Activated CD4-positive, CD25-positive, alpha-beta regulatory T cell treated with anti-CD3 and anti-CD28 coated beads, Interleukin-2, amount 50 U/mL, for 24 hours (primary cell): ENCODE data around the gene CPNE9.
"Not testable (repeated sequence)": the region's sequence is repeated elsewhere in the genome, so short reads cannot be mapped to it uniquely, and the experiment has no call there.

Experiments used
- ATAC-seq, 2 donors: fragments of 150-1000 bp; cut with Tn5 transposase; one replicate each; pipeline ENCODE4 v1.10.0; 2021; ENCODE audit warnings: mild to moderate bottlenecking in 1 of 2, moderate library complexity in 1 of 2

CPNE9 gene

DNA sequence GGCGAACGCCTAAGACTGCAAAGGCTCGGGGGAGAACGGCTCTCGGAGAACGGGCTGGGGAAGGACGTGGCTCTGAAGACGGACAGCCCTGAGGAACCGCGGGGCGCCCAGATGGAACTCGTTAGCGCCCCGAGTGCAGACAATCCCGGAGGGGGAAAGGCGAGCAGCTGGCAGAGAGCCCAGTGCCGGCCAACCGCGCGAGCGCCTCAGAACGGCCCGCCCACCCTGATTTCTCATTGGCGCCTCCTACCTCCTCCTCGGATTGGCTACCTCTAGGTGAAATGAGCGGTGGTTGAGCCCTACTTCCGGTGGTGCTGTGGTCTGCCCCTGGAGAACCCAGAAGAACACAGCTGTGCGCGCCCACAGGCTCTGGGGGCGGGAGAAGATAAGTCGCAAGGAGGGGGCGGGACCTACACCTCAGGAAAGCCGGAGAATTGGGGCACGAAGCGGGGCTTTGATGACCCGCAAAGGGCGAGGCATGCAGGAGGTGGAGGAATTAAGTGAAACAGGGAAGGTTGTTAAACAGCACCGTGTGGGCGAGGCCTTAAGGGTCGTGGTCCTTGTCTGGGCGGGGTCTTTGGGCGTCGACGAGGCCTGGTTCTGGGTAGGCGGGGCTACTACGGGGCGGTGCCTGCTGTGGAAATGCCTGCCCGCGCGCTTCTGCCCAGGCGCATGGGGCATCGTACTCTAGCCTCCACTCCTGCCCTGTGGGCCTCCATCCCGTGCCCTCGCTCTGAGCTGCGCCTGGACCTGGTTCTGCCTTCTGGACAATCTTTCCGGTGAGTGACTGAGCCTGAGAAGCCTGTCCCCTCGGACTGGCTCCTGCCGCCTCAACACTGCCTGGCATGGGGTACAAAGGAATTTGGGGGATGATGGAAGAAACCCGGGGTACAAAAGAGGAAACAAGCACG, 46.3 kb downstream of the CPNE9 start, which contains the start of gene OGG1:
TSS of gene OGG1 (plus strand) at position 308 of the 911 bp plus-strand sequence. CDS start at position 643, 335 bp downstream.
- ATAC-seq, result peak; percentile 98 to 99

DNA sequence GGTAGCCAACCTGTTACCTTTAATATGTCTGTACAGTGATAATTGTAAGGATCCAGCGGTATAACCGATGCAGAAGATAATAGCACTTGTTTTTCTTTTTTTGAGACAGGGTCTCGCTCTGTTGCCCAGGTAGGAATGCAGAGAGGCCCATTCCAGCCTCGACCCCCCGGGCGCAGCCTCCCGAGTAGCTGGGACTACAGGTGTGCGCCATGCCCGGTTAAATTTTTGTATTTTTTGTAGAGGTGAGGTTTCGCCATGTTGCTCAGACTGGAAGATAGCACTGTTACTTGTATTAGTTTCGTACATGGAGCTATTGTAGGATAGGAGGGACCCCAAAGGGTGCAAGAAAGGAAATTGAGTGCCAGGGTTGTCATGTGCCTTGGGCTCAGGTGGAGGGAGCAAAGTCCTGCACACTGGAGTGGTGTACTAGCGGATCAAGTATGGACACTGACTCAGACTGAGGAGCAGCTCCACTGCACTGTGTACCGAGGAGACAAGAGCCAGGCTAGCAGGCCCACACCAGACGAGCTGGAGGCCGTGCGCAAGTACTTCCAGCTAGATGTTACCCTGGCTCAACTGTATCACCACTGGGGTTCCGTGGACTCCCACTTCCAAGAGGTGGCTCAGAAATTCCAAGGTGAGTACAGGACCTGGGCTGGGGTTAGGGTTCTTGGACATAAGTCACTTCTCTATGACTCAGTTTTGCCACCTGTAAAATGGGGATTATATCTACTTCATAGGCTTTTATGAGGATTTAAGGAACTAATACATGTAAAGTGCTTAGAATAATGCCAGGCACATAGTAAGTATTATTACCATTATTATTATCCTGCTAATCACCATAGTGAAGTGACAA, 47.2 kb downstream of the CPNE9 start:
- no peak for ATAC-seq

DNA sequence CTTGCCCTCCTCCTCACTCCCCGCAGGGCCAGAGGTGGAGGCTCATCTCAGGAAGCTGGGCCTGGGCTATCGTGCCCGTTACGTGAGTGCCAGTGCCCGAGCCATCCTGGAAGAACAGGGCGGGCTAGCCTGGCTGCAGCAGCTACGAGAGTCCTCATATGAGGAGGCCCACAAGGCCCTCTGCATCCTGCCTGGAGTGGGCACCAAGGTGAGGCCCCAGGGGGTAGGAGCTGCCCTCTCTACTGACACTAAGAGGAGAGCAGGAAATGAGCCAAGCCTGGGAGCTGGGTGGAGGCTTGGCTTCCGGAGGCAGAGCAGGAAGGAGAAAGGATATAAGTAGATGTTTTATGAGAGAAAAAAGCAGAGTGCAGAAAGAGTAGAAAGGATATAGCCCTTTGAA, 51.0 kb downstream of the CPNE9 start:
- ATAC-seq, result no peak

DNA sequence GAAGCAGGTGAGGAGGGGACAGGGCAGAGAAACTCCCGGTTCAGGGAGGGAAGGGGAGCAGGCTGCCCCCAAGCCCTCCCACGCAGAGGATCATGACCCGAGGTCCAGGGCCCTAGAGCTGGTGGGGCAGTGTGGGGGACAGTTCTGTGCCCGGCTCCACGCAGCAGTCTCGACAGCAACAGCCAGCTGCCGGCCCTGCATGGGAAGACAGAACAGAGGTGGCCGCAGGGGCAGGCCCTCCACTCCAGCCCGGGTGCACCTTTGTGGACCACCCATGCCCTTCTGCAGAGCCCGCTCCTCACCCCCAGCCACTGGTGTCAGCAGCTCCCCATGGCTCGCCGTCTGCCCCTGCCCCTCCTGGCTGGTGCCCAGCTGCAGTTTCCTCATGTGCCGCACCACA, 53.8 kb downstream of the CPNE9 start:
- no peak for ATAC-seq

DNA sequence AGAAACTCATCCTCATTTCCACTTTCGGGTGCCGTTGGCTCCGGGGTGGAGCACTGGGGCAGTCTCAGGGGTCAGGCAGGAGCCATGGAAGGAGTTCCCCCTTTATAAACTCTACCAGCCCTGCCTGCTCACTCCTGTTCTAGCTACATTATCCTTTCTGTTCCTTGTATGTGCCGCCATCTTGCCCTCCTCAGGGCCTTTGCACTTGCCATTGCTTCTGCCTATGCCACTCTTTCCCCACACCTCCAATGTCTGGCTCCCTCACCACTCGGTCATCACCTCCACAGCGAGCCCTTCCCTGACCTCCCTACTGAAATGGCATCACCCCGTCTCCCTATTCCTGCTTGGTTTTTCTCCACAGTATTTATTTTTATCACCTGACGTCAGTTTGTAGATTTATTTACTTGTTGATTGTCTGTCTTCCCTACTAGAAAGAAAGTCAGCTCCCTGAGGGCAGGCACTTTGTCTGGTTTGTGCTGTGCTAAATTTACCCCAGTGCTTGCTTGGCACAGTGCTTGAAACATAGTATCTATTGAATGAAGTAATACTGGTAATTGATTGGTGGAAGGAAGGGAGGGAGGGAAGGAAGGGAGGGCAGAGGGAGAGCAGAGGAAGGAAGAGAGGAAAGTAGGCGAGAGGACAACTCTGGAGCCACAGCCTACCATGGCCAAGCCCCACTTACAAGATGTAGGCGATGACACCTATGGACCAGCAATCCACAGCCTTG, 57.3 kb downstream of the CPNE9 start:
- no peak for ATAC-seq

DNA sequence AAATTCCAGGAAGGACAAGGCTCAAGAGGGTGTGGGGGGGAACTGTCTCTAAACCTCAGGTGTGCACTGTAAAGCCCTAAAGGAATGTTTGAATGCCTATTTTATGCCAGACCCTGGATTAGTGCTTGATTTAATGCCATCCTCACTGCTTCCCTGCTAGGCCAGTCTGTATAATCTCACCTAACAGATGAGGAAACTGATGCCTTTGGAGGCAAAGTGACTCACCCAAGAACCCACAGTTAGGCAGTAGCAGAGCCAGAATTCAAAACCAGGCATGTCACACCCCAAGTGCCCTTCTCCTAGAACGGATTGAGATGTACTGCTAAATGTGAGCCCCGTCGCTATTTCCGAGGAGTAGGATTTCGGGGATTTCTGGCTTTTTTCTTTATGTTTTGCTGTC, 58.3 kb downstream of the CPNE9 start:
- no peak for ATAC-seq

DNA sequence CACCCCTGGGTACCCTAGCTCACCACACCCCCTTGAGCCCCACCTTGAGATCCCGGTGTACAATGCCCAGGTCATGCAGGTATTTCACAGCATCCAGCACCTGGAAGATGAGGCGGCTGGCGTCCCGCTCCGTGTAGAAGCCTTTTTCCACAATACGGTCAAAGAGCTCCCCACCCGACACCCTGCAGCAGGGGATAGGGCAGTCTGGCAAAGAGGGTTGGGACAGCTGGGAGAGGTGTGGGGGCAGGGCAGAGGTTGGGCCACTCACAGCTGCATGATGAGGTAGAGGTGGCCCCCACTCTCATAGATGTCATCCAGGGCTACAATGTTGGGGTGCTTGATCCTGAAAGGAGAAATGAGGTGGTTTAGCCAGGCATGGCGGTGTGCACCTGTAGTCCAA, 59.2 kb downstream of the CPNE9 start:
- no peak for ATAC-seq

DNA sequence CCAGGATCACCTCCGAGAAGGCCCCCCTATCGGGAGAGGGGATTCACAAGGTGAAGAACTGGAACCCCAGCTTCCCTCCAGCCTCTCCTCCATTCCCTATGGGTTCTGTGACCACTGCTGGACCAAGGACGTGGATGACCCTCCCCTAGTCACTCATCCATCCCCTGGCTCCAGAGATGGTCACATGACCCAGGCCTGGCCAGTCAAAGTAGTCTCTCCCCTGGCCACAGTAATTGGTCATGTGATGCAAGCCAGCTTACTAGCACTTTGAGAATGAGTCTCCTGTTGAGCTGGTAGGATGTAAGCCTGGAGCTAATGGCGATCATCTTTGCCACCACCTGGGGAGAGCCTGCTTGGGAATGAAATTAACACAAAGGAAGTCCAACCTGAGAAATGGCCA, 62.2 kb downstream of the CPNE9 start:
- ATAC-seq, result no peak

DNA sequence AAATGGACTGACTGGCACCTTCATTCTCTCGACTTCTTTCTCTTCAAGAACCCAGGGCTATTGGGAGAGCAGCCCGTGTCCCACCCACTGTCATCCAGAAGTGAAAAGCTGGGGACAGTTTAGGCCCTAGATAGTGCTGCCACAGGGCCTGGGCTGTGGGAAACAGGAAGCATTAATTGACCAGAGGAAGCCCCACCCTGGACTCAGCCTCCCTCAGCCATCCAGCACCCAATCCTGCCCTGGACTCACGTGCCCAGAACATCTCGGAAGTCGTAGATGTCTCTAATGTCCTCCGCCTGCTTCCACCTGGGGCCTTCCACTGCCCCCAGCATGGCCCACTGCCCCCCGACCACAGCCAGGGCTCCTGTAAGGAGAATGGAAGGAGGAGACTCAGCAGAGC, 63.8 kb downstream of the CPNE9 start:
- no peak for ATAC-seq

DNA sequence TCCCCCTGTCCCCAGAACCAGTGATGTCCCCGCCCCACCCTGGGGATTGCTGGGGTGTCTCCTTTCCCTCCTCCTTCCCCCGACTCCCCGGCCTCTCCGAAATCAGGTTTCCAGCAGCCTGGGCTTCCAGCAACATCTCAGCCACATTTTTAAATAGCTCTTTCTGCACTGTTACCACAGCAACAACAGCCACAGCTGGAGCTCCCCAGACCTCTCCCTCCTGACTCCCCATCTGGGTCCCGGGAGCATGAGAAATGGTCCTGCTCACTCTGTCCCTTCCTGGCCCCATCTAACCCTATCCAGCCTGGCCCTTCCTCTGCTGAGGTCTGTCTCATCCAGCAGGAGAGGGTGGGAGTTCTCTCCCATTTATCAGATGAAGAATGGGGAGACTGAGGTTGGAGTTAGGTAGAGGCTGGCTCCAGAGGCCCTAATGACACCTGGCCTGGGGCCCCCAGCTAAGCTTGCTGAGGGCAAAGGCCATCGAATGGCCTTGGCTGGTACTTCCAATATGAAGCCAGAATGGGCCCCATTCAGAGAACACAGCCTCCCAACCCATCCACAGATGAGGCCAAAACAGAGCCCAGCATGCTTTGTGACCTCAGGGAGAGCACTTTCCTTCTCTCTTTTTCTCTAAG, 64.6 kb downstream of the CPNE9 start:
- no peak for ATAC-seq

DNA sequence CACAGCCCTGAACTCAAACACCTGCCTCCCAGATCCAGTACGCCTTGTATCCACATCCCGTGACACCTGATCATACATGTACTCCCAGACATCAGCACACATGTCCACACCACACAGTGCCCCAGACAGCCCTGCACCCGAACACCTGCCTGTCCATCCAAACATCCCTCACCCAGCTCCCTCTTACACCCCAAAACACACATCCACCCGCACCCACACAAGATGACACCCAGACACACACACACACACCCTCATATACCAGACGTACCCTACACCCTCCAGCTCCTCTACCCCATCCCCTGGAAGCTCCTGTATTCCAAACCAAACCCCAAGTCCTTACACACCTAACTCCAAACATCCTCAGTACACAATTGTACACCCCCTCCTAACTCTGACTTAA, 65.4 kb downstream of the CPNE9 start:
- ATAC-seq, result no peak

DNA sequence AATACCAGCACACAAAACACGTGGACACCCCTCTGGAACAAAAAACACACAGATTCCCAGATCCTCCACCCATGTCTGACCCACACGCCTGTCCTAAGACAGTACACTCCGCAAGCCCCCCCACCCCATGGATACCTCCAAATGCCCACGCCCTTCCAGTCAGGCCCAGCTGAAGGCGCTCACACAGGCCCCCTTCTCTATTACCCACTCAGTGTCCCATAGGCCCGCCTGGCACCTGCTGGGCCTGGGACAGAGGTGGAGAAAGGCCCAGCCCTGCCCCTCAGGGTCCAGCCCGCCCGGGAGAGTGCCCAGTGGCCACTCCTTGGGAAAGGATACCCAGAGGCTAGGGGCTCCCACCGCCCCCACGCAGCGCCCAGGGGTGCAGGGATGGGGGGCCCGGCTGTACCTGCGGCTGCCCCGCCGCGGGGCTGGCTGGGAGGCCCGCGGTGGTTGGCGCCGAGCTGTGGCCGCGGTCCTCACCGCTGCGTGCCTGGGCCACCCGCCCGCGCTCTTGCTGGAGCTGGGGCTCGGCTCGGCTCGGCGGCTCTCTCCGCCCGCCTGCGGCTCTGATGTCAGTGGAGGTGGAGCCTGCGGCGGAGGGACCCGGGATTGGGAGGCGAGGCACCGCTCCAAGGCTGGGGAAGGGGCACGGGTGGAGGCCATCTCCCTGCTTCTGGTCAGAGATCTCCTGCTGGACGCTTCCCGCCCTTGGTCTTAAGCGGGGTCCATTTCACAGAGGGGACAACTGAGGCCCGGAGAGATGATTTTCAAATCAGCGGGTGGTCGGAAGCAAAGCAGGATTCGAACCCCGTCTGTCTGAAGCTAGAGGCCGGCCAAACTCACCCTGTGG, 66.0 kb downstream of the CPNE9 start, which contains the start of gene CAMK1:
TSS of gene CAMK1 (minus strand) at position 522 of the 850 bp plus-strand sequence. CDS start 2,198 bp downstream, outside the sequence.
- ATAC-seq, result peak; percentile 97 to 98

DNA sequence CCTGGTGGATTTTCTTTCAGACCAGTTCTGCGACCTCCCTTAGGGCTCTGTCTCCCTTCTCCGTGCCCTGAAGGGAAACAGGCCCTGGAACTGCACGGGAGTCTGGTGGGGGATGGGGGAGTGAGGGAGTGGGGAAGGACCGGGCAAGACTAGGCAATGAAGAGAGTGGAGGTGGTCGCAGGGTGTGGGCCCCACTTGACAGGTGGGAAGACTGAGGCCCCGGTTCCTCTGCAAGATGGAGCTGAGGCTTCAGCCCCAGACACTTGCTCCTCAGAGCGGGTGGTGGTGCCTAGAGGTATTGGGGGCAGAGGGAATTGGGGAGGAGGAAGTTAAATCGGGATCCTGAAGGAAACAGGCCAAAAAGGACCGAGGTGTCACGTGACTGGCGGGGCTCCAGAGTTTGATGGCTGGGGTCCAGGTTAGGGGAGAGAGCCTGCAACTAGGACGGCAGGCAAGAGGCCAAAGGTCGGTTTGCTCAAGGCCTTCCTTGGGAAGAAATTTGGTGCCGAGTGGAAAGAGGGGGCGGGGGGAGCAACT, 66.7 kb downstream of the CPNE9 start:
- no peak for ATAC-seq

DNA sequence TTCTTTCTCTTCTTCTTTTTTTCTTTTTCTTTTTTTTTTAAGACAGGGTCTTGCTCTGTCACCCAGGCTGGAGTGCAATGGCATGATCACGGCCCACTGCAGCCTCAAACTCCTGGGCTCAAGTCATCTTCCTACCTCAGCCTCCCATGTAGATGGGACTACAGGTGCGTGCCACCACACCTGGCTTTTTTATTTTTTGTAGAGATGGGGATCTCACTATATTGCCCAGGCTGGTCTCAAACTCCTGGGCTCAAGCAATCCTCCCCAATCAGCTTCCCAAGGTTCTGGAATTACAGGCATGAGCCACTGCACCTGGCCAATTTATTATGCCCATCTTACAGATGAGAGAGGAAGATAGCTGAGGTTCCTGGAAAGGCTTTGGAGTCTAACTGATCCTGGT, 67.4 kb downstream of the CPNE9 start:
- ATAC-seq, result not testable (repeated sequence)

DNA sequence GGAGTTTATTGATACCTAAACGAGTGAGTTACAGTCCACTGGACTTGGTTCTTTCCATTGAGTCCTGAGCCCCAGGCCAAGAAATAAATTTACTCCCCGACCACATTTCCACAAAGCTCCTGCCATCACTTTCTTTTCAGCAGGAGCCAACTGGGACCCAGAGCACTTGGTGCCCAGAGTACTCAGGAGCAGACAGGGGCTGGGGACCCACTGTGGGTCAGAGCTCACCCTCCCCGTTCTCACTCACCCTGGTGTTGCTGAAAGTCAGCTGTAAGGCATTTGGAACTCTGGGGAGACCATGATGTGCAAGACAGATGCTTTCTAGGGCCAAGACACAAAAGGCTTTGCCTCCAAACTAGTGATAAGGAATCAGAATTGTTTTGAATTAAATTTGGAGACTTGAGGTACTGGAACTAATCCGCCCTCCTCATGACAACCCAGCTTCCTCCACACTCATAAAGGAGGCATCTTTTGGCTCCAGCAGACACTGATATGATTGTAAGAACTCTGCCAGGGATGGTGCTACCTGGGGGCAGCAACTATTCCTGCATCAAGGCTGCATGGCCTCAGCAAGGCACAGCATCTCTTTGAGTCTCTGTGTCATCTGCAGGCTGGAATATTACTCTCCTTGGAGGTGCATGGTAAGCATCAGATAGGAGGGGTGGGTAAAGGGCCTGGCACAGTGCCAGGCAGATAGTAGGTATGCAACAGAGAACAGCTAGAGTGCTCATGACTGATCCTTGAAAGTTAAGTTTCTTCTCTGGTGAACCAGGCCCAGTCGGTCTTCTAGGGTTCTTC, 73.5 kb downstream of the CPNE9 start:
- no peak for ATAC-seq

DNA sequence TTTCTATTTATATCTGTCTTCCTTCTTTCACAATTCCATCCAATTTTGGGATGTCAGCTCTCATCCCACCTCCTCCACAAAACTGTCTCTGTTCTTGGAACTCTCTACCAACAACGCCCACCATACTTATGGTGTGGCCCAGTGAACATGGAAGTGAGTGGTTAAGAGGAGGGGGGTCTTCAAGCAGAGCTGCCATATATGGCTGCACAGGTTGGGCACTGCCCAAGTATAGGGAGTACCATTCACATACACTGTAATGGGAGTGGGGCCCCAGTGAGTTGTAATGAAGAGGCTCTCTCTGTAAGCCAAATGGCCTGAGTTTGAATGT, 74.0 kb downstream of the CPNE9 start:
- peak; percentile 34 to 39 for ATAC-seq

DNA sequence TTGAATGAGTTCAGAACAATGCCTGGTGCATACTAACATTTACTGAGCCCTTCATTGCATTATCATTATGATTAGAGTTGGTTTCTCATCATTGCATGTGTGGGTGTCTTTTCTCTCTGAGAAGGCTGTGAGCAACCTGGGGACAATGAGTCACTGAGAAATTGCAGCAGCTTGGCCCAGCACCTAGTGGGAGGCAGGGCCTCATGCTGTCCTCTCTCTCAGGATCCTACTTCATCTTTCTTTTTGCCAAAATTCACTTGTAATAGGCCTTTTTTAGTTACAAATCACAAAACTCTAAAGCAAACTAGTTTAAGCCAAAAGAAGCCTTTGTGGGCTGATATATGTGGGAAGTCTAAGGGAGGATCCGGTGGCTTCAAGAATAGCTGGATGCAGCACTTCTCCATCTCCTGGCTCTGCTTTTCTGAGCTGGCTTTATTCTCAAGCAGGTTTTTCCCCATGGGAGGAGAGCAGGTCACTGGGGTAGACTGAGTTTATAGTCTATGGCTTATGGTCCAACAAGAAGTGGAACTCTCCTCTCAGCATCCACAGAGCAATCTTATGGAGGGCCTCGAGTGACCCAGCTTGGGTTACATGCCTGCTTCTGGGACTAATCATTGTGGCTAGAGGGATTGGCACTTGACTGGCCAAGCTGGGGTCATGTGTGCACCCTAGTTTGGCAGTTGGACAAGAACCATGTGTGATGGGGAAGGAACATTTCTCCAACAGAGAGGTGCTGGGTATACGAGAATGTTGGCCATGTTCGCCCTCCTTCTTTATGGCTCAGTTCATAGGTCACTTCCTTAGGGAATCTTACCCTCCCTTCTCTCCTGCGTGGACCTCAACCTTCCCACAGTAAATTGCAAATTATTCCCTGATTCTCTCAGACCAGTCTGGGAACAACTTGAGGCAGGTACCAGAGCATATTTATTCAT, 74.8 kb downstream of the CPNE9 start:
- peak; percentile 96 to 97 for ATAC-seq

DNA sequence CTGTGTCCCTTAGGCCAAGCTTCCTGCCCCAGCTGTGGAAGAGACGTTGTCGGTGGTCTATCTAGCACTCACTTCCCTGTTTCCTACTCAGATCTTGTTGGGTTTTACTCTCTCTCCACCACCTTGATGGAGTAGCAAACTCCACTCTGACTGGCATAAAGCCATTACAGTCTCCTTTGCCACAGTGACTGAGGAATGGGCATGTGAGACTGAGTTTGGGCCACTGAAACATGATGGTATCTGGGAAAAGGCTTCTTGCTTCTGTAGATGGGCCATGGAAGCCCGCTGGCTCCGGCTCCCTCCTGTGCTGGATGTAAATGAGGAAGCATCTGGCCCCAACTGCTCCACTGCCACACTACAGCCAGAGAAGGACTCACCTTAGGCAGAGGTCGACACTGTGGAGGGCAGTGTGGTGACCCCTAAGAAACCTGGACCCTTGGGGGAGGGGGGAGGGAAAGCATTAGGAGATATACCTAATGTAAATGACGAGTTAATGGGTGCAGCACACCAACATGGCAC, 75.5 kb downstream of the CPNE9 start:
- ATAC-seq, result no peak
